CD4-positive, alpha-beta T cell treated with Interleukin-15 for 4 hours (primary cell): ENCODE data around the gene ITGB7.
"Not testable (repeated sequence)": the region's sequence is repeated elsewhere in the genome, so short reads cannot be mapped to it uniquely, and the experiment has no call there.

Experiments
- DNase-seq: peaks from one replicate; pipeline ENCODE4 v3.0.0-alpha.2; 2020; ENCODE audit warnings: low spot score

The ITGB7 gene

GRCh38 chr12:53217051-53217930 lies 10.2 kb upstream of the ITGB7 start:
- peak; percentile 43 for DNase-seq

DNA sequence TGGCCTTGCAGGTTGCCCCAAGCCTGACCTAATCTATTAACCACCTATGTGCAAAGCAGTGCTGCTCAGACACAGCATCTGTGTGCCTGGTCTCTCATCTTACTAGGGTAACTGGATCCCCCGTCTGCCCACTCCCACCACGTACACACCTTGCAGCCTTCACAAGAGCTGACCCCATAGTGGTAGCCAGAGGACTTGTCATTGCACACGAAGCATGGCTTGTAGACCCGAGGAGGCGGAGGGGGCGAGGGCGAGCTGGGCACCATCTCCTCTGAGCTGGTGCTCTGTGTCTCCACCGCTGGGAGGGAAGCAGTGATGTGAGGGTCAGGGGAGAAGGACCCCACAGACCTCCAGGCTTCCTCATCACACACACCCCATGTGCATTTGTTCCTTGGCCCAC lies 8.4 kb upstream of the ITGB7 start:
- DNase-seq = no peak

GRCh38 chr12:53214687-53215455 lies 7.8 kb upstream of the ITGB7 start:
- DNase-seq = no peak

DNA sequence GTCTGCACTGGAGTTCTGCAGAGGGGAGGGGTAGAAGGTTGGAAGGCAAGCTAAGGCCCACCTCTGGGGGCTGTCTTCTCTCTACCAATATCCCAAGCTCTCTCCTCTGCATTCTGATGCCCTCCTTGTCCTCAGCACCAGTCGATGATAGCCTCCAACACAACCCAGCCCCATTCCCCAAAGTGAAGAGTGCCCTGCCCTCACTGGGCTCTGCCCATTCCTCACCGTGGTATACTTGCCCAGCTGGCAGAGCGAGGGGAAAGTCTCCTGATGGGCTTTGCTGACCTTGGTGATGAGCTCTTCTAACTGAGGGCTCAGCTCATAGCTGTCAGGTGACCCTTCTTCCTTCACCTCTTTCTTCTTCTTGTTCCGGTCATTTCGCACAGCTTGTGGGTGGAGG lies 7.2 kb upstream of the ITGB7 start:
- DNase-seq = no peak

DNA sequence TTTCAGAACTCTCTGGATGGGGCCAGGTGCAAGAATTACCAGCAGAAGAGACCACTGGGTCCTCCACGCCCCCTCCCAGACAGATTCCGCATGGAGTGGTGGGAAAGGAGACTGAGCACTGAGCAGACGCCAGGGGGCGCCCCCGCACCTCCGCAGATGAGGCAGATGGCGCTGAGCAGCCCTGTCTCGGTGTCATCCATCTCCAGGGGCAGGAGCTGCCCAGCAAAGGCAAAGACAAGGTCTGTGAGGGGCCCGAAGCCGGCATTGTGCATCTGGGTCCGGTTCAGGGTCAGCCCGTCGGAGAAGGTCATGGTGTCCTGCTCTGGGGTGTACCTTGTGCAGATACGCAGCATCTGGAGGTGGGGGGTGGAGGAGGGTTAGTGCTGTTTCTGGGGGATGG lies 6.3 kb upstream of the ITGB7 start:
- DNase-seq = peak; percentile 83

GRCh38 chr12:53212931-53213330 lies 5.9 kb upstream of the ITGB7 start:
- no peak for DNase-seq

GRCh38 chr12:53211476-53212381 lies 4.7 kb upstream of the ITGB7 start:
- DNase-seq = no peak

DNA sequence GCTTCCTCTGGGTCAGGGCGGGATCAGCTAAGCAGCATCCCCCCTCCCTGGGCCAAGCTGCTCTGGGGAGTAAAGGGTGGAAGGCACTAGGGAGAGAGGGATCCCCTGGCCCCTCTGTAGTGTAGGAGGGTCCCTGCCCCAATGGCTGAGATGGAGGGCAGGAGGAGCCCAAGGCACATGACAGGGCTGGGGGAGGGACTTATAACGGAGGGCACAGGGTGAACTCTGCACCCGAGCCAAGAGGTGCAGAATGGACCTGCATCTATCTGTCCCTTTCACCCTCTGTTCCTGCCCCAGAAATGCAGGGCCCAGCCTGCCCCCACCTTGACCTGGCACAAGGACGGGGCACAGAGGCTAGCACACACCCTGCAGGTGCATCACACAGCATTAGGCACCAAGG lies 3.8 kb upstream of the ITGB7 start:
- DNase-seq = no peak

GRCh38 chr12:53208877-53209463 lies 1.9 kb upstream of the ITGB7 start:
- DNase-seq = peak; percentile 26

DNA sequence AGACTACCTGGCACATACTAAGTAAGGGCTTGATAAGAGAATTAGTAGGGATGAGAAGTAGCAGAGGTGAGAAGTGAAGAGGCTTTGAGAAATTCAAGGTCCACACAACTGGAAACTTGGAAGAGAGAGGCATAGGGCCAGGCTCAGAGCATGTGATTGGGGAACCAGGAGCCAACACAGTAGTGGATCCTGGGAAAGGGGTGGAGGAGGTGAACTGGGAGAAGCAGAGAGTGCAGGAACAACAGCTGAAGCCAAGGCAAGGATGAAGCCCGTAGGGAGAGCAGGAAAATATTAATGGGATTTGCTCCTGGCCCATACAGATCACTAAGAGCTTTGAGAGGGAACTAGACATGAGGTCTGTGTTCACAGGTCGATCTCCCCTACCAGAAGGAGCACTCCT lies 1.4 kb upstream of the ITGB7 start:
- no peak for DNase-seq

DNA sequence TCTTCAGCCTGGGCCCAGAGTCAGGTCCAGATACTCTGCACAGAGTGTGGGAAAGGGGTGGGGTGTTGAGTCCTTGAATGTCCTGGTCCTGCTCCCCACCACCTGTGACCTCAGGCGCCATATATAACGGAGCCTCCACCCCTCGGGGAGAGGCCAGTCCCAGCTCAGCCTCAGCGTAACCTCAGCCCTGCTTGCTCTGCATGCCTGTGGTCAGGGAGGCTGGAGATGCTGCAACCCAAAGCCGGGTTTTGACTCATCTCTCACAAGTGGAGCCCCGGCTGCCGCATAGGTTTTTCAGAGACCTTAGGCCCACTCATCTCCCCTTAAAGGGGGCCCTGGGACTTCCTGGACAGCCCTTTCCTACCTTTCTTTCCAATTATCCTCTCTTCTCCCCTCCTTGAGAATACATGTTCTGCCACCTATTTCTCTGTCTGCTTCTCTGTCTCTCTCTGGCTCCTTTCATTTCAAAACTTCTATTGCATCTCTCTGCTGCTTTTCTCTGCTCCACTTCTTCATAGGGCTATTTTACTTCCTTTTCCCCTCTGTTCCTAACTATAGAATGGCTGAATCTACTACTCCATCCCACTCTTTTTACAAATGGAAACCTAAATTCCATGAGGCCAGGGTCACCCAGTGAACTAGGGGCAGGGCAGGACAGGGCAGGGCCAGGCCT lies 1.2 kb downstream of the ITGB7 start:
- DNase-seq = peak; percentile 61

DNA sequence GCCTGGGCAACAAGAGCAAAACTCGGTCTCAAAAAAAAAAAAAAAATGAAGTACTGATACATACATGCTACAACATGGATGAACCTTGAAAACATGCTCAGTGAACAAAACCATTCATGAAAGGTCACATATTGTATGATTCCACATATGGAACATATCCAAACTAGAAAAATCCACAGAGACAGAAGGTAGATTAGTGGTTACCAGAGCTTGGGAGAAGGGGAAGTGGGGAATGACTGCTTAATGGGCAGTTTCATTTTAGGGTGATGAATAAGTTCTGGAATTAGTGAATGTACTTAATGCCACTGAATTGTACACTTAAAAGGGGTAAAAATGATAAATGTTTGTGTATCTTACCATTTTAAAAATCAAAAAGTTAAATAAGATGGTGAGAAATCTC lies 2.7 kb downstream of the ITGB7 start:
- no peak for DNase-seq

DNA sequence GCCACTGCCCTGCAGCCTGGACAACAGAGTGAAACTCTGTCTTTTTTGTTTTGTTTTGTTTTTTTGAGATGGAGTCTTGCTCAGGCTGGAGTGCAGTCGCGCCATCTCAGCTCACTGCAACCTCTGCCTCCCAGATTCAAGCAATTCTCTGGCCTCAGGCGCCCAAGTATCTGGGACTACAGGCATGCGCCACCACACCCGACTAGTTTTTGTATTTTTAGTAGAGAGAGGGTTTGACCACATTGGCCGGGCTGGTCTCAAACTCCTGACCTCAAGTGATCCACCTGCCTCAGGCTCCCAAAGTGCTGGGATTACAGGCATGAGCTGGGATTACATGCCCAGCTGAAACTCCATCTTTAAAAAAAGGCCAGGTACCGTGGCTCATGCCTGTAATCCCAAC lies 4.7 kb downstream of the ITGB7 start:
- not testable (repeated sequence) for DNase-seq

DNA sequence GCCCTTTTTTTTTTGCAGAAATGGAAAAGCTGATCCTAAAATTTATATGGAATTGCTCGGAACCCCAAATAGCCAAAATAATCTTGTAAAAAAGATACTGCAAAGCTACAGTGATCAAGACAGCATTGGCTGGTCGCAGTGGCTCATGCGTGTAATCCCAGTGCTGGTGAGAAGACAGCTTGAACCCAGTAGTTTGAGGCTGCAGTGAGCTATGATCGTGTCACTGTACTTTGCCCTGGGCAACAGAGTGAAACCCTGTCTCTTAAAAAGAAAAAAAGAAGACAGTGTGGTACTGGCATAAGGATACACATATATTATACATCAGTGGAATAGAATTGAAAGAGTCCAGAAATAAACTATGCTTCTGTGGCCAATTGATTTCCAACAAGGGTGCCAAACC lies 5.4 kb downstream of the ITGB7 start:
- DNase-seq = no peak

DNA sequence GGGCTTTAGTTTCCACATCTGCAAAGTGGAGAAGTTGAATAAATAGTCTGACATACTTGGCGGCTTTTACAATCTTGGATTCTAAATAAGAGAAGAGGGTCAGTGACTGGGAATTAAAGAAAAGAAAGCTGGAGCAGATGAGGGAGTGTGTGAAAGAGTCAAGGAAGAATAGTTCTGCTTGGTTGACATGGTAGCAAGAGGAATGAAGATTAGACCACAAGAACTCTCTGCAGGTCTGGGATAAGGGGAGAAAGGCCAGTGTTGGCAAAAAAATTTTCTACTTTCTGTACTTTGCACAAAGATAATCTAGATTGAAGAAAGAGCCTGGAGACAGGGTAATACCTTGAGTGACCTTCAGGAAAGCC lies 5.9 kb downstream of the ITGB7 start:
- DNase-seq = no peak

DNA sequence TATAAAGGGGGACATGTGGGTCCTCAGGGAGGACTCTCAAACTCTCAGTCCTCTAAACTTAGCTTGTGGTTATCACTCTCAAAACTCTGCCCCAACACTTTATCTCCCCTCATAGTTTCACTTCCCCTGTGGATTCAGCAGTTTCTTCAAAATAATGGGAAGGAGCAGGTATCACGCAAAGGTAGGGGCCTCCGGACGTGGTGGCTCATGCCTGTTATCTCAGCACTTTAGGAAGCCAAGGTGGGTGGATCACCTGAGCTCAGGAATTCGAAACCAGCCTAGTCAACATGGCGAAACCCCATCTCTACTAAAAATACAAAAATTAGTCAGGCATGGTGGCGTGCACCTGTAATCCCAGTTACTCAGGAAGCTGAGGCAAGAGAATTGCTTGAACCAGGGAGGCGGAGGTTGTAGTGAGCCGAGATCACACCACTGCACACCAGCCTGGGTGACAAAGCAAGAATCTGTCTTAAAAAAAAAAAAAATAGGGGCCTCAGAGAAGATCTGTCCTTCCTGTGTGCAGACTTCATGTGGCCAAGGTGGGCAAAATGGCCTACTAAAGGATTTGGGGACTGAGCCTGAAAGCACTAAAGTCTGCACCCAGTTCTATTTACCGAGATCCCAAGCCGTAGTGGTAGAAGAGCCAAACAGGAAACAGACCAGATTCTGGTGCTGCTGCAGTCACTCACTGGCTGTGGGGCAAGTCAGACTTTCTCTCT lies 6.4 kb downstream of the ITGB7 start:
- peak; percentile 23 for DNase-seq

GRCh38 chr12:53200107-53200457 lies 7.0 kb downstream of the ITGB7 start:
- no peak for DNase-seq

- no peak for DNase-seq
These were observed 7.4 kb downstream of the ITGB7 start for GRCh38 chr12:53199700-53200099.

DNA sequence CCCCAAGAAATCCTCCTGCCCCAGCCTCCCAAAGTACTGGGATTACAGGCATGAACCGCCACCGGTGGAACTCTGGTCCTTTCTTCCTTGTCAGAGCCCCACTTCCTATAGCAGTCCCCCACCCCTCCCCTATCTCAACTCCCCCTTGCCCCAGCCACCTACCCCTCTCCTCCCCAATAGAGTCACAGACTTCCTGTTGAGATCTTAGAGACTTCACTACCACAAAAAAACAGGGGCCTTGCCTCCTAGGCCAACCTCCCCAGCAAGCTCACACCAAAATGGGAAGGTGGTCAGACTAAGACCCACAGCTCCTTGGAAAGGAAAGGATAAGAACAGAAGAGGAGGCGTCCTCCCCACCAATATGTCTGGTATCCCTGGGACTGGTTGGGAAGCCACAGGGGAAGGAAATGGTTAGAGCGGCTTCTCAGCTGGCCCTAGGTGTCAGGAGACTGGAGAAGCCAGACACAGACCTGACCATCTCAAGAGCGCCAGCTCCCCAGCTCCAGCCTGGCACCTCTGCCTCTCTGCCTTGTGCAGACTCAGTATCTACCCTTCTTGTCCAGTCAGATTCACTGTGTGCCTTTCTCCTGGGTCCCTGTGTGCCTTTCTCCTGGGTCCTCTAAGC lies 8.5 kb downstream of the ITGB7 start:
- peak; percentile 28 for DNase-seq

DNA sequence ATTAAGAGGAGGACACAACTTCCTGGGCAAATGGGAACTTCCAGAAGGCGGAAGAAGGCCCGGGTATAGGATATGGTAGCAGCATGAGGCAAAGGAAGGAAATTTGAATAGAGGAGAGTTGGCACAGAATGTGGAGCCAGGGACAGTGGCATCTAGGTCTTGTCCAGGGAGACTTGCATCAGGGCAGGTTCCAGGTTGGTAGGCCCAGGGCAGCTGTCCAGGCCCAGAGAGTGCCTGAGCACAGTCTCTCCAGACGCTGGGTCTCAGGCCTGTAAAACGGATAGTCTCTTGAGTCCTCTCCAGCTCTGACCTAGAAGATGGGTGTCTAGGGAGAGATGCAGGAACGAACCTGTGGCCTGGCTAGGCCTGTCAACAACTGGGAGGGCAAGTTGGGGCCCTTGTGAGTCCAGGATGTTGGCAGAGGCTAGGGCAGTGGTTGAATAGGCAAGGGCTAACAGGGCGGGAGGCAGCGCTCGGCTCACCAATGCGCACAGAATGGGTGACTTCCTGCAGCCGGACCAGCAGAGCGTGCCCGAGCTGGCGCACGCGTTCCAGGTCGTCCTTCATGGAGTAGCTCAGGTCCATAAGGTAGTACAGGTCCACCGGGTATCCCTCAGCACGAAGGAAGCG lies 9.9 kb downstream of the ITGB7 start:
- DNase-seq = no peak
